Activated naive CD4-positive, alpha-beta T cell treated with anti-CD3 and anti-CD28 coated beads, Interleukin-2, amount 50 U/mL, for 24 hours (primary cell): ENCODE data around the gene LRRC75A.
"Not testable (repeated sequence)": the region's sequence is repeated elsewhere in the genome, so short reads cannot be mapped to it uniquely, and the experiment has no call there.

Experiments
- H3K27ac Mint-ChIP-seq: one replicate; pipeline ENCODE4 v1.8.0; 2021; ENCODE audit warnings: mild to moderate bottlenecking, mixed read lengths
- H3K27me3 Mint-ChIP-seq: one replicate; pipeline ENCODE4 v1.8.0; 2021; ENCODE audit warnings: mixed read lengths
- H3K36me3 Mint-ChIP-seq: one replicate; pipeline ENCODE4 v1.8.0; 2021; ENCODE audit warnings: mixed read lengths
- H3K4me1 Mint-ChIP-seq: one replicate; pipeline ENCODE4 v1.8.0; 2021; ENCODE audit warnings: mixed read lengths
- H3K4me3 Mint-ChIP-seq: one replicate; pipeline ENCODE4 v1.8.0; 2021; ENCODE audit warnings: mild to moderate bottlenecking, mixed read lengths
- H3K9me3 Mint-ChIP-seq: one replicate; pipeline ENCODE4 v1.8.0; 2021; ENCODE audit warnings: mixed read lengths

Gene LRRC75A

GRCh38 chr17:16452268-16452667 lies 39.7 kb downstream of the LRRC75A start:
- not testable (repeated sequence) for H3K27ac Mint-ChIP-seq, H3K9me3 Mint-ChIP-seq, H3K4me3 Mint-ChIP-seq, H3K27me3 Mint-ChIP-seq, H3K36me3 Mint-ChIP-seq
- H3K4me1 Mint-ChIP-seq = peaks cover 19% of the 10 kb centered on the region

DNA sequence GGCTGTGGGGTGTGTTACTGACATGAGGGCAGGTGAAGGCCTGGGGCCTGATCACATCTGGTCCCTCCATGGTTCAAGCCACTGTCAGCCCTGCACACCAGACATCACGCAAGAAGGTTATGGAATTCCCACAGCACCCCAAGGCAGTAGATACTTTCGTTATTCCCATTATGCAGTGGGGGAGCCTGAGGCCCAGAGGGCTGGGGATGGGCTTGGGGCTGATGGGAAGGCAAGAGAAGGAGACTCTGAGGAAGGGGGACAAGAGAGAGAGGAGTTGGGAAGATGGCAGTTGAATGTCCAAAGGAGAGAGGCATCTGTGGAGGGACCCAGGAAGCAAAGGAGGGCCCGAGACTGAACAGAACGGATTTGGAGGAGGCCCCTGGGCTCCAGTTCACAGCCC lies 42.0 kb downstream of the LRRC75A start:
- Mint-ChIP-seq H3K36me3 (peaks cover 2% of the 10 kb centered on the region), H3K27me3 (no peaks in the 10 kb centered on the region), H3K4me1 (peaks cover 23% of the 10 kb centered on the region), H3K9me3 (no peaks in the 10 kb centered on the region), H3K4me3 (no peak overlapping the region), H3K27ac (no peak overlapping the region)

- H3K36me3 Mint-ChIP-seq = peaks cover 4% of the 10 kb centered on the region
- H3K27me3 Mint-ChIP-seq = no peaks in the 10 kb centered on the region
- no peak overlapping the region for H3K27ac Mint-ChIP-seq
- H3K9me3 Mint-ChIP-seq = no peaks in the 10 kb centered on the region
- H3K4me3 Mint-ChIP-seq = no peak overlapping the region
- H3K4me1 Mint-ChIP-seq = peaks cover 23% of the 10 kb centered on the region
Measured at GRCh38 chr17:16449121-16449570, 42.8 kb downstream of the LRRC75A start.

DNA sequence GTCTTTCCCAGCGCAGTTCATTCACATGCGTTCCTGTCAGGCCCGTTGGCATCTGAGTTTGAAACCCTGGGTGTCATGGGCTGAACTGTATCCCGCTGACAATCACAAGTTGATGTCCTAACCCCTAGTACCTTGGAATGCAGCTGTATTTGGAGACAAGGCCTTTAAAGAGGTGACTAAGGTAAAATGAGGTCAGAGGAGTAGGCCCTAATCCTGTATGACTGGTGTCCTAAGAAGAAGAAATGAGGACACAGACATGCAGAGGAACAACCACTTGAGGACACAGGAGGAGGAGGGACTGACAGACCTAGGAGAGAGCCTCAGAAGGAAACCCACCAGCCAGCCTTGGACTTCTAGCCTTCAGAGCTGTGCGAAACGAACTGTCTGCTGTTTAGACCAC lies 43.5 kb downstream of the LRRC75A start:
- H3K36me3 Mint-ChIP-seq = peaks cover 5% of the 10 kb centered on the region
- no peaks in the 10 kb centered on the region for H3K9me3 Mint-ChIP-seq
- H3K27me3 Mint-ChIP-seq = no peaks in the 10 kb centered on the region
- no peak overlapping the region for H3K27ac Mint-ChIP-seq
- H3K4me3 Mint-ChIP-seq = no peak overlapping the region
- H3K4me1 Mint-ChIP-seq = peaks cover 19% of the 10 kb centered on the region

DNA sequence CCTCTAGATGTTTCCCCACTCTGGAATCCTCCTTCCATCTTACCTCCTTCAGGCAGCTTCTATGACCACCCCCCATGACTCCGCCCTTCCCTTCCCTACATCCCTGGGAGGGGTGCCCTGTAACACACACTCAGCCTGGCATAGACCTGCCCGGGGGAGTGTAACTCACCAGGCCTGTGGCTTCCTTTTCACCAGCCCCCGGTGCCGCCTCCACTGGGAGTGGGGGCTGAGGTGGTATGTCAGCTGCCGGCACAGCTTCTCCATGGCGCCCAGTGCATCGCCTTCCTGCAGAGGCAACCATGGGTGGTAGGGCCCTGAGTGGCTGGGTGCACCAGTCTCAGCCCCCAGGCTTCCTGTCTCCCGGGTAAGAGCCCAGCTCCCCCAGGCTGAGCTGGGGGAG lies 44.3 kb downstream of the LRRC75A start:
- peaks cover 5% of the 10 kb centered on the region for H3K36me3 Mint-ChIP-seq
- no peak overlapping the region for H3K4me3 Mint-ChIP-seq
- H3K9me3 Mint-ChIP-seq = no peaks in the 10 kb centered on the region
- H3K27me3 Mint-ChIP-seq = no peaks in the 10 kb centered on the region
- peaks cover 21% of the 10 kb centered on the region for H3K4me1 Mint-ChIP-seq
- H3K27ac Mint-ChIP-seq = peak overlapping the region; percentile 35

GRCh38 chr17:16446338-16446983 lies 45.5 kb downstream of the LRRC75A start:
- Mint-ChIP-seq H3K27me3 (no peaks in the 10 kb centered on the region), H3K4me1 (peaks cover 31% of the 10 kb centered on the region), H3K27ac (peak overlapping the region; percentile 86), H3K36me3 (peaks cover 14% of the 10 kb centered on the region), H3K4me3 (no peak overlapping the region), H3K9me3 (no peaks in the 10 kb centered on the region)

- peaks cover 41% of the 10 kb centered on the region for H3K4me1 Mint-ChIP-seq
Measured at GRCh38 chr17:16444258-16444886, 47.6 kb downstream of the LRRC75A start.

DNA sequence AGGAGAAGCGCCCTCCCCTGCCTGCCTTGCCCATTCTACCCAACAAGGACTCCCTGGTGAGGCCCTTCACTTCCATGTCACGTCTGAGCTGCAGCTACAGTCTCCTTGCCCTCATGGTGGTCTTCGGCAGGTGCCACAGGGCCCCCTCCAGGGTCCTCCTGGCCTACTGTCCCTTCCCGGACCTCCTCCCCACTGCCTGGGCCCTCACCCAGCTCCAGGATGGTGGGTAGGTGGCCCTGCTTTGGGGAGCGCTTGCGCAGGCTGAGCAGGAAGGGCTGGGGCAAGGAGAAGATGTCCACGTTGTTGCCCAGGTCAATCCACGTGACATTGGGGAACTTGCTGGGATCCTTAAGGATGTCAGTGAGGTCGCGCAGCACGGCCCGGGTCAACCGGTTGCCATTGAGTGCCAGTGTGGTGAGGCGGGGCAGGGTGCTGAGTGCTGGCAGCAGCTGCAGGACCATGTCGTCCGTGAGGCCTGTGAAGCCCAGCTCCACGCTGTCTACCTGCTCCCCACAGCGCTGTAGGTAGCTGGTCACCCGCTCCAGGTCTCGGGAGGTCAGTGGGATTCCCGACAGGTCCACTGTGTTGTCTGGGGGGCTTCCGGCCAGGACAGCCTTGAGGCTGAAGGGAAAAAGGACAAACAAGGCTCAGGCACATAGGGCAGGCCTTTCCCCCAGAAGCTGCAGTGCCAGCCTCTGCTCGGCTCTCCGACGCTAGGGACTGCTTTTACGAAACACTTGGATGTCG lies 48.3 kb downstream of the LRRC75A start:
- peak overlapping the region; percentile 85 for H3K27ac Mint-ChIP-seq
- H3K27me3 Mint-ChIP-seq = no peaks in the 10 kb centered on the region
- H3K4me3 Mint-ChIP-seq = no peak overlapping the region
- peaks cover 40% of the 10 kb centered on the region for H3K4me1 Mint-ChIP-seq
- no peaks in the 10 kb centered on the region for H3K9me3 Mint-ChIP-seq
- H3K36me3 Mint-ChIP-seq = peaks cover 34% of the 10 kb centered on the region

More at GRCh38 chr17:16444258-16444886, 47.6 kb downstream of the LRRC75A start:
- H3K27me3 Mint-ChIP-seq = no peaks in the 10 kb centered on the region
- peak overlapping the region; percentile 55 for H3K27ac Mint-ChIP-seq
- no peak overlapping the region for H3K4me3 Mint-ChIP-seq
- peaks cover 31% of the 10 kb centered on the region for H3K36me3 Mint-ChIP-seq
- H3K9me3 Mint-ChIP-seq = no peaks in the 10 kb centered on the region

GRCh38 chr17:16442594-16443510 lies 49.1 kb downstream of the LRRC75A start:
- Mint-ChIP-seq H3K4me3 (peak overlapping the region; percentile 100), H3K36me3 (peaks cover 34% of the 10 kb centered on the region), H3K4me1 (peaks cover 40% of the 10 kb centered on the region), H3K27me3 (no peaks in the 10 kb centered on the region), H3K9me3 (no peaks in the 10 kb centered on the region), H3K27ac (peak overlapping the region; percentile 85)

DNA sequence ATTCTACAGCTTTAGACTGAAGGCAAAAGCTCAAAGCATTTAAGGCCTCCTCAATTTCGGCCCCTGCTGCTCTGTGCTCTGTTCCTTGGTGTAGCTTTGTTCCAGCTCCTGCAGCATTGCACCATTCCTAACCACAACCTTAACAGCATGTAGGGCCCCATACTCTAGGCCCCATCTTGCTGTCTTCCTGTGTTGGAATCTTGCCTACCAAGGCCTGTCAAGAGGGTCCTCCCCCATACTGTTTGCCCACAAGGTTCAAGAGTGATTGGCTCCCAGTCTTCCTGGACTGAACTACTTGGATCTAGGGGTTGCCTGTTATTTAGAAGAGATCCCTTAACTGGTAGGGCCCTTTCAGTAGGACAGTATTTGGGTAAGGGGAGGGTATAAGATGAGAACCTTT lies 49.9 kb downstream of the LRRC75A start:
- H3K4me3 Mint-ChIP-seq = peak overlapping the region; percentile 100
- no peaks in the 10 kb centered on the region for H3K9me3 Mint-ChIP-seq
- peaks cover 40% of the 10 kb centered on the region for H3K4me1 Mint-ChIP-seq
- peaks cover 34% of the 10 kb centered on the region for H3K36me3 Mint-ChIP-seq
- no peaks in the 10 kb centered on the region for H3K27me3 Mint-ChIP-seq
- peak overlapping the region; percentile 85 for H3K27ac Mint-ChIP-seq

DNA sequence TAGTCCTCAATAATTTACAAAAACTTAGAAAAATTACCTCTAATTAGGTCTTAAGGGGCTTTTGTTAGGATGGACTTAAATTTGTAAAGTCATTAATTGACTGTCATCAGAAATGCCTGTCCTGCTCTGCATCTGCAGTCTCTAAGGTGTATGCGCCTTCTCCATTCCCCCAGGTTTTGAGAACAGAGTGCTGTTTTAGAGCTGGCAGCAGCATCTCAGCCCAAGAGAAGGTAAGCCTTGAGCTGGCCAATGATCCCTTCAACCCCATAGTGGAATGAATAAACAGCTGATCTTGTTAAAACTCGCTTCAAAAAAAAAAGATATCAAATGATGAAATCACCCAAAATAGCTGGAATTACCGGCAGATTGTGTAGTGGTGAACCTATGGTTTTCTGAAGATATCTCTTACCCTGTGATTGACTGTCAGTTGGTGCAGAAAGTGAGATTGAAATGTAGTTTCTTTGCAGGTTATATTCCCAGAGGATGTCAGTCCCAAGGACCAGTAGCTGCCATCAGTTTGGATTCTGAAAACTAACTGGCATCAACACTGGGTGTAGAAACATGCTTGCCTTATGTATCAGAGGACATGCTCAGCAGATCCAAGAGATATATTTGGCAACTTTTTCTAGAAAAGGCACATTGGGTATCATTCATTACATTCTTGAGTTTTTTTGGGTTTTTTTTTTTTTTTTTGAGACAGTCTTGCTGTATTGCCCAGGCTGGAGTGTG lies 50.9 kb downstream of the LRRC75A start:
- Mint-ChIP-seq H3K4me3 (peak overlapping the region; percentile 100), H3K27me3 (no peaks in the 10 kb centered on the region), H3K27ac (peak overlapping the region; percentile 68), H3K9me3 (no peaks in the 10 kb centered on the region), H3K36me3 (peaks cover 32% of the 10 kb centered on the region), H3K4me1 (peaks cover 36% of the 10 kb centered on the region)

DNA sequence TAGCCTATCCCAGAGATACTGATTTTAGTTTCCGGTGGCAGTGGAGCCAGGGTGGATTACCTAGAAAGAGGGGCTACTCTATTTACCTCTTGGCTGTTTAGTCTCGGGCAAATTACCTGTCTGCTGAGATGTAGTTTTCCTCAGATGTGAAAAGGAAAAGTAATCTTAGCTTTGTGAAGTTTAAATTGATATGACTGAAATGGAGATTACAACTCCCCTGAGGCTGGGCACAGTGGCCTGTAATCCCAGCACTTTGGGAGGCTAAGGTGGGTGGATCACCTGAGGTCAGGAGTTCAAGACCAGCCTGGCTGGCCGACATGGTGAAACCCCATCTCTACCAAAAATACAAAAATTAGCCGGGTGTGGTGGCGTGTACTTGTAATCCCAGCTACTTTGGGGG lies 51.6 kb downstream of the LRRC75A start:
- peaks cover 32% of the 10 kb centered on the region for H3K36me3 Mint-ChIP-seq
- H3K27me3 Mint-ChIP-seq, H3K9me3 Mint-ChIP-seq: not testable (repeated sequence)
- H3K27ac Mint-ChIP-seq = peak overlapping the region; percentile 100
- H3K4me3 Mint-ChIP-seq = peak overlapping the region; percentile 100
- peaks cover 36% of the 10 kb centered on the region for H3K4me1 Mint-ChIP-seq

DNA sequence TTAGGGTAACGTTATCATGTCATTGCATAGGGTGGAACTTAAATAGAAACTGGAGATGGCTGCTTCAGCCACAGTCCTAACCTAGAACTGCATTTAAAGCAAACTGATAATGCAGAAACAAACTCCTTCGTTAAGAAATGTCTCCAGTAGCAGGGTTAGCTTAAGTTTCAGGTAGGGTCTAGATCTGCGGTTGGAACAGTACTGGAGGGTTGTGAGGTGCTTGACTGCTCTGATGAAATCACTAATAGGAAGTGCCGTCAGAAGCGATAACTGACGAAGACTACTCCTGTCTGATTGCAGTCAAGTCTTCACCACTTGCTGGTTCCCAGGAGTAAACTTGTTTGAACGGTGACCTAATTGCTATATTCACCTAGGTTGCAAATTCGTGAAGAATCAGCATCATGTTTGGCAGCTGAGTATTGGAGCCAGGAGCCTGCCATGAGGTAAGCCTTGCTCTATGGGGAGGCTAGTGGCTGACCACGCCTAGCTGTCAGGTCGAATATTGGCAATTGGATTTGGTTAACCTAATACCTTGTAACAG lies 52.1 kb downstream of the LRRC75A start:
- H3K36me3 Mint-ChIP-seq = peaks cover 32% of the 10 kb centered on the region
- peaks cover 36% of the 10 kb centered on the region for H3K4me1 Mint-ChIP-seq
- H3K4me3 Mint-ChIP-seq = peak overlapping the region; percentile 100
- peak overlapping the region; percentile 100 for H3K27ac Mint-ChIP-seq
- no peaks in the 10 kb centered on the region for H3K9me3 Mint-ChIP-seq
- H3K27me3 Mint-ChIP-seq = no peaks in the 10 kb centered on the region

DNA sequence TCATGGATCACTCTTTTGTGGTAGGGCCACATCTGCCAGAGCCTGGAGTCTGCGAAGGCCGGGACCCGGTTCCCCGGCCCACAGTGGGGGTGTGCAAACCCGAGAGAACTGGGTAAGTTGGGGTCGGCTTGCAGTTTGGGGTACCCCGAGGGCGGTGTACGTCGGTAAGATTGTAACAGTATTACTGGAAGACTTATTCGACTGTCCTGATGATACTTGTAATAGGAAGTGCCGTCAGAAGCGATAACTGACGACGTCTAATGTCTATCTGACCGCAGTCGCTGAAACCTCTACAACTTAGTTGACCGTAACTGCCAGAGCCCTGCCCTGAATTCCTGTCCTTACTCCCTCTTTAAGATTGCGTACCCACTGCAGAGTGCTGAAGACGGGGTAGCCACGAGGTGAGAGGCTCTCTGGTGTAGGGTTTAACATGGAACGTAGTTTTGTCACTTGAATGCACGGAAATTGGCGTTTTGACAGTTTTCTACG lies 52.6 kb downstream of the LRRC75A start:
- H3K4me1 Mint-ChIP-seq = peaks cover 36% of the 10 kb centered on the region
- peak overlapping the region; percentile 100 for H3K4me3 Mint-ChIP-seq
- no peaks in the 10 kb centered on the region for H3K27me3 Mint-ChIP-seq
- H3K27ac Mint-ChIP-seq = peak overlapping the region; percentile 100
- peaks cover 32% of the 10 kb centered on the region for H3K36me3 Mint-ChIP-seq
- H3K9me3 Mint-ChIP-seq = no peaks in the 10 kb centered on the region
